CD4-positive, alpha-beta T cell (primary cell): ENCODE data around the gene PIK3CG. TPM values are rescaled to one million over a fixed set of nuclear protein-coding genes. Genes with fewer than 3 reads are reported as not detected.

ENCODE experiments used
- ATAC-seq: fragments of 200-7000 bp; cut with Tn5 transposase; one replicate; pipeline ENCODE4 v1.10.0; 2022; ENCODE audit warnings: mild to moderate bottlenecking; ENCODE audit not compliant: poor library complexity
- CTCF ChIA-PET: fragments of 350-600 bp; sonication (Branson Sonifier 250); formaldehyde crosslinking; loops from one replicate; lab custom pipeline; 2021; ENCODE audit warnings: antibody characterized with exemption, inconsistent platforms; lab: Charles Lee
- POLR2A ChIA-PET: fragments of 350-600 bp; sonication (Branson Sonifier 250); formaldehyde crosslinking; loops from one replicate; lab custom pipeline; 2021; ENCODE audit warnings: antibody characterized with exemption, inconsistent platforms; lab: Charles Lee
- DNase-seq, 14 experiments: peaks; one replicate each; pipeline ENCODE4 v3.0.0-alpha.2; 2013 to 2020; ENCODE audit warnings: mixed read lengths in 2 of 14
- H3K27ac ChIP-seq, 2 donors: one replicate each; pipeline versions ENCODE4 v1.5.1 to v1.7.0; 2013; ENCODE audit warnings: low read length in 2 of 2, low read depth in 1 of 2, mild to moderate bottlenecking in 1 of 2
- H3K27me3 ChIP-seq, 2 experiments: 1 replicate in 1 of 2; 2 replicates in 1 of 2; pipeline versions ENCODE4 v1.6.1 to v1.7.0; 2013; ENCODE audit warnings: low read length in 2 of 2, control low read depth in 1 of 2, mild to moderate bottlenecking in 1 of 2, moderate library complexity in 1 of 2; ENCODE audit not compliant: insufficient read depth in 2 of 2, control insufficient read depth in 1 of 2
- H3K36me3 ChIP-seq: one replicate; pipeline ENCODE4 v1.6.1; 2013; ENCODE audit warnings: low read length, control low read depth; ENCODE audit not compliant: insufficient read depth
- H3K4me1 ChIP-seq: one replicate; pipeline ENCODE4 v1.6.1; 2013; ENCODE audit warnings: low read length, control low read depth; ENCODE audit not compliant: insufficient read depth
- H3K4me3 ChIP-seq: one replicate; pipeline ENCODE4 v1.5.1; 2013; ENCODE audit warnings: mild to moderate bottlenecking, low read length, moderate library complexity
- H3K9me3 ChIP-seq, 2 experiments: 1 replicate in 1 of 2; 2 replicates in 1 of 2; pipeline versions ENCODE4 v1.6.1 to v1.7.0; 2013; ENCODE audit warnings: low read length in 2 of 2, mild to moderate bottlenecking in 2 of 2, control low read depth in 1 of 2, moderate library complexity in 1 of 2; ENCODE audit not compliant: control insufficient read depth in 1 of 2, insufficient read depth in 1 of 2
- H3K27ac Mint-ChIP-seq: one replicate; pipeline ENCODE4 v1.8.0; 2020; ENCODE audit warnings: mixed read lengths
- H3K27me3 Mint-ChIP-seq: one replicate; pipeline ENCODE4 v1.8.0; 2021; ENCODE audit warnings: mixed read lengths
- H3K36me3 Mint-ChIP-seq: one replicate; pipeline ENCODE4 v1.8.0; 2021; ENCODE audit warnings: low read depth, mixed read lengths
- H3K4me1 Mint-ChIP-seq: one replicate; pipeline ENCODE4 v1.8.0; 2021; ENCODE audit warnings: low read depth, mixed read lengths
- H3K4me3 Mint-ChIP-seq: one replicate; pipeline ENCODE4 v1.8.0; 2020; ENCODE audit warnings: mild to moderate bottlenecking, mixed read lengths
- H3K9me3 Mint-ChIP-seq: one replicate; pipeline ENCODE4 v1.8.0; 2020; ENCODE audit warnings: mixed read lengths
- CTCF ChIP-seq: fragments of 200-600 bp; IDR thresholded peaks from one replicate; pipeline ENCODE4 v1.8.0; 2022; ENCODE audit warnings: antibody characterized with exemption, mild to moderate bottlenecking
- intact Hi-C, 2 experiments: fragments of 100-400 bp; cut with DNase I in 1 of 2; cut with micrococcal nuclease in 1 of 2; formaldehyde crosslinking; loops; one replicate each; pipeline versions ENCODE4 v1.15.1 to v1.9.0; 2023 to 2025; cut with DNase I, micrococcal nuclease
- total RNA-seq, 174 experiments: library from RNA in 2 of 174; stranded (reverse) in 2 of 174; gene quantifications; one replicate each; pipeline ENCODE4 v1.2.3 and lab custom pipeline; 2021 to 2026

PIK3CG gene
- total RNA-seq, 2 experiments from 2014 or later: 20.8 to 21.2 TPM

GRCh38 chr7:106901828-106902441 lies 36.9 kb downstream of the PIK3CG start:
- POLR2A ChIA-PET: no interaction called here

GRCh38 chr7:106905734-106906133 lies 40.7 kb downstream of the PIK3CG start:
- ATAC-seq (no peak), DNase-seq (no peak)
- no peak overlapping the region for H3K27ac Mint-ChIP-seq
- no peak for TF ChIP-seq CTCF
- ChIA-PET CTCF (interaction anchor here (1.7 kb wide), 1 partner anchor 113 kb away, joined by 4 read pairs; no protein-coding TSS in a partner anchor), POLR2A (no interaction called here)
- intact Hi-C loops: no loop called here
- peaks cover 67% of the 10 kb centered on the region for H3K36me3 Mint-ChIP-seq
- no peak overlapping the region for H3K4me3 Mint-ChIP-seq
- Histone ChIP-seq H3K4me3 (no peak overlapping the region), H3K27me3 (no peaks in the 10 kb centered on the region), H3K9me3 (no peaks in the 10 kb centered on the region), H3K36me3 (peaks cover 35% of the 10 kb centered on the region), H3K27ac (no peak overlapping the region), H3K4me1 (peaks cover 7% of the 10 kb centered on the region)
- no peaks in the 10 kb centered on the region for H3K9me3 Mint-ChIP-seq
- H3K27me3 Mint-ChIP-seq: no peaks in the 10 kb centered on the region
- peaks cover 14% of the 10 kb centered on the region for H3K4me1 Mint-ChIP-seq

More at GRCh38 chr7:106901828-106902441, 36.9 kb downstream of the PIK3CG start:
- no peak for TF ChIP-seq CTCF
- CTCF ChIA-PET: no interaction called here
- peaks cover 81% of the 10 kb centered on the region for H3K36me3 Mint-ChIP-seq
- peak overlapping the region; percentile 14 for H3K27ac Mint-ChIP-seq
- Histone ChIP-seq H3K27me3 (no peaks in the 10 kb centered on the region), H3K9me3 (peaks cover 0 to 6% of the 10 kb centered on the region in 2 experiments), H3K36me3 (peaks cover 26% of the 10 kb centered on the region), H3K4me3 (no peak overlapping the region), H3K4me1 (peaks cover 7% of the 10 kb centered on the region), H3K27ac (no peak overlapping the region)
- peaks cover 48% of the 10 kb centered on the region for H3K4me1 Mint-ChIP-seq
- no peaks in the 10 kb centered on the region for H3K27me3 Mint-ChIP-seq
- peaks cover 3% of the 10 kb centered on the region for H3K9me3 Mint-ChIP-seq
- intact Hi-C loops: no loop called here
- no peak overlapping the region for H3K4me3 Mint-ChIP-seq
- DNase-seq: no peak
- no peak for ATAC-seq

- Histone ChIP-seq H3K9me3 (no peaks in the 10 kb centered on the region), H3K27ac (no peak overlapping the region), H3K4me3 (no peak overlapping the region), H3K27me3 (no peaks in the 10 kb centered on the region), H3K36me3 (peaks cover 15% of the 10 kb centered on the region), H3K4me1 (no peaks in the 10 kb centered on the region)
- no peak for DNase-seq
- Mint-ChIP-seq H3K4me3 (no peak overlapping the region), H3K9me3 (no peaks in the 10 kb centered on the region), H3K27ac (no peak overlapping the region), H3K27me3 (no peaks in the 10 kb centered on the region), H3K4me1 (no peaks in the 10 kb centered on the region), H3K36me3 (peaks cover 40% of the 10 kb centered on the region)
- CTCF ChIA-PET: no interaction called here
- POLR2A ChIA-PET: no interaction called here
- intact Hi-C loops: no loop called here
- TF ChIP-seq CTCF: no peak
- ATAC-seq: no peak
Observed at GRCh38 chr7:106911959-106912358, 46.9 kb downstream of the PIK3CG start.
